Daoy (cell line): Measurements from ENCODE around the gene RNF112. TPM values are rescaled to one million over a fixed set of nuclear protein-coding genes. Genes with fewer than 3 reads are reported as not detected.

Source experiments
- DNase-seq: peaks from one replicate; pipeline ENCODE4 v3.0.0-alpha.2; 2015; ENCODE audit warnings: low read depth
- total RNA-seq: library from RNA; depleted of rRNA; stranded (reverse); fragments of >200 nt; shearing (Covaris generic); gene quantifications from 2 replicates; pipeline ENCODE4 v1.2.3, GENCODE V29; 2014

Gene RNF112
- total RNA-seq, 1 experiment from 2014 or later = 0.11 TPM

- DNase-seq = no peak
Measured at GRCh38 chr17:19387921-19388521, 23.0 kb upstream of the RNF112 start.

DNA sequence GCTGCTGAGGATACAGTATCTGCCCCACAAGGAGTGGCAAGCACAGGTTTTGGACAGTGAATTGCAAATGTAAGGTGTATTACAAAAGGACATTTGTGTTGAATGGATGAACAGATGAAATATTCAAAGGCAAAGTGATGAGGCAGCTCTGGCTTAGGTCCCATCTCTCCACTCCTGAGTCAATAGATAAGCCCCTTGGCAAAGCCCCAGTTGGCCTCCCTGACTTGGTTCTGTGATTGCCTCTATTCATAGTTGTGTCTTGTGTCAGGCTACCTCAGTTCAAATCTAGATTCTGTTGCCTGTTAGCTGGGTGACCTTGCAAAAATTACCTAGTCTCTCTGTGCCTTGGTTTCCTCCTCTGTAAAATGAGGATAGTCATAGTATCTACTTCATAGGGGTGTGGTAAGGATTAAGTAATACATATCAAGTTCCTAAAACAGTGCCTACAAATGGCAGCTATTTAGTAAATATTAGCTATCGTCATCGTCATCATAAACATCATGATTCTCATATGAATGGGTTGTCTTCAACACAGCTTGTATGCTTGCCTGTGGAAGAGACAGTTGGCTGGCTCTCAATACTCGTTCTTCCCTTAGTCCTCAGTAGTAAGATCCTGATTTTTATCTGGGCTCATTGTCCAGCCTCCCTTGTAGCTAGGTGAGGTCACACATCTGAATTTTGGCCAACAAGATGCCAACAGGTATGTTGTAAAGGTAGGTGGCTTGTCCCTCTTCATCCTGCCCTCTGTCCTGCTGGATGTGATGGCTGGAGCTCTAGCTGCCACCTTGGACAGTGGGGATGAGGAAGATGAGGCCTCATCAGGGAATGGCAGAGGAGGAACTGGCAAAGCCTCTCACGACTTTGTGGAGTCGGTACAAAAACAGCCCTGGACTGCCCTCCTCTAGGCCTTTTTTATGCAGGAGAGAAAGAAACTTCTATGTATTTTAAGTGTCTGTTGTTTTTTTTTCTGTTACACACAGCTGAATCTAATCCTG, 21.9 kb upstream of the RNF112 start:
- no peak for DNase-seq

- DNase-seq = no peak
Measured at GRCh38 chr17:19390951-19391350, 20.1 kb upstream of the RNF112 start.

DNA sequence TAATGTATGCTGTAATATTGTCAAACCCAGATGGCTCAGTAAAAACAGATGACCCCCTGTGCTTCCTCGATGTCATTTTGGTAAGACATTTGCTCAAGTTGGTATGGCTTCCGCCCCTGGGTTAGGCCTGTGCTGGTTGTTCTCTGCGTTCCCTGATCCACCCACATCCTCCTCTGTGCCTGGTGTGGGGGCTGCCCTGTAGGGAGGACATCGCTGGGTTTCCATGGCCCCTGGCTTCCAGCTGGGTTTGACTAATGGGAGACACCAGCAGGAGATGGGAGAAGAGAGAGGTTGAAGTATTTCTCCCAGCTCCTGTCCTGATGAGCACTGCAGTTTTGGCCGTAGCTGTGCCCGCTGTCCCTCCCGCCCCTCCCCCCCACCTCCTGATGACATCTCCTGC, 19.6 kb upstream of the RNF112 start:
- DNase-seq = no peak

DNA sequence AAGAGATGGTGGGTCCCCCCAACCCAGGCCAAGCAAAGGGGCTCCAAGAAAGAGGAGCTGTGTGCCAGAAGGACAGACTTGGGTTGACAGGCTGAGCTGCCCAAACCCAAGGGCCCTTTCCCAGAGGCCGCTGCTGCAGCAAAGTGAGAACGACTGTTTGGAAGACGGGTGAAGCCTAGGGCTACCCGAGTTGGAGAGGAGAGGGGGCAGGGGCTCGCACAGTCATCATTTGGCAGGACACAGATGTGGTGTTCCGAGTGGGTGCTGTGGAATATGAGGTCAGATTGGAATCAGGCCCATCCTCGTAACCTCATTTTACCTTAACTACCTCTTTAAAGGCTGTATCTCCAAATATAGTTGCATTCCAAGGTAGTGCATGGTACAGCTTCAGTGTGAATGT, 18.7 kb upstream of the RNF112 start:
- DNase-seq = no peak

- DNase-seq = no peak
Measured at GRCh38 chr17:19397556-19398041, 13.4 kb upstream of the RNF112 start.

DNA sequence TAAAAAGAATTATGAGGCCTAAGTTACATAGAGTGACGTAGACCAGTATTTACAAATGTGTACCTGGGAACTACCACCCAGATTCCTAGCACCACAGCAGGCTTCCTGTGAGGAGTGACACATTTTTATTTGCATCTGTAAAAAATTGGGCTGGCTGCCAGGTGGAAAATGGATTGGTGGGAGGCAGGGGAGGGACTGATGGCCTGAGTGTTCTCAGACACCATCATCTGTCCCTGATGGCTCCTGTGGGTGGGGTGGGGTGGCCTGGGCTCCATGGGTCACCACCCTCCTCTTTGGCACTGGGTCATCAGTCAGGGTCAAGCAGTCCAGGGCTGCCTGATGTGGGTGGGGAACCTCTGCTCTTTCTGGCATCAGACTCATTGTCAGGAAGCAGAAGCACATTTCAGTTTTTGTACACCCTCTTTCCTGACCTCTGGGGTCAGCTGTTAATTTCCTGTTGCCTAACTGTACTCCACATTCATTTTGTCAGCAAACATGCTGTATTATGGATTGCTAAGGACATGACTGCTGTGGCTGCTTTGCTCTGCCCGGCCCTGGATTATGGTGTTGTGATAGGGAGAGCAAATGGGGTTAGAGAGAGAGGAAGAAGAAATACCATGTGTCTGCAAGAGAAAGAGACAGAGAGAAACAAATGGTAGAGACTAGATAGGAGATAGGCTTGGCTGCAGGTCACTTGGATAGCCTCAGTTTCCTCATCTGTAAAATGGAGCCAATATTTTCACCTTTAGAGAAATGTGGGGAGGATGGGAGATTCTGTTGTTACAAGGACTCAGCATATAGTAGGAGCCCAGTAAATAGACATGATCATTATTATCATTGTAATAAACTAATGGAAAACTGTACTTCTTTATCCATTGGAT, 12.5 kb upstream of the RNF112 start:
- DNase-seq = peak; percentile 63

GRCh38 chr17:19399750-19400450, 11.1 kb upstream of the RNF112 start:
- DNase-seq = no peak

DNA sequence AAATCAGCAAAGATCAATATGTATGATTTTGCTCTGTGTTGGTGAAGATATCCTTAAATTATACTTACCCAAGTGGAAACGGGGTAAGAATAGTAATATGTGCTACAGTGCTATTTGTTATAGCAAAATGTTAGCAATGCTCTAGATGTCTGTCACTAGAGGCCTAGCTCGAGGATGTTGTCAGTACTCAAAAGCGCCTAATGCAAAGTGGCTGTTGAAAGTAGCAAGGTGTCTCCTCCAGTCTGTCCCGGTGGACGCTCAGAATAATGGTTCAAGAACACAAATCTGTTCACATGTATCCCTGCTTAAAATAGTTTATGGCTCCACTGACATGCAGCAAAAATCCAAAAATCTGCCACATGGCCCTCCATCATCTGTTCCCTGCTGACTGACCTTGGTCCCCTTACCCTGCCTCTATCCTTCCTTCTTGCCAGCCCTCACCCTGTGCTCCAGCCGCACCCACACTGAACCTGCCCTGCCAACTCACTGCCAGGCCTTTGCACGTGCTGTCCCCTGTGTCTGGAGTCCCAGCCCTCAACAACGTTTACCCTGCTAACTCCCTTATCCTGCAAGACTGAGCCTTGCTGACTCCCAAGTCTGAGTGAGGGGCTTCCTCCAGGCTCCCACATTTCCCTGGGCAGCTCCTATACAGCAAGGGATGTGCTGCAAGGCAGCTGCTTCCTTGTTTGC, 9.6 kb upstream of the RNF112 start:
- no peak for DNase-seq

DNA sequence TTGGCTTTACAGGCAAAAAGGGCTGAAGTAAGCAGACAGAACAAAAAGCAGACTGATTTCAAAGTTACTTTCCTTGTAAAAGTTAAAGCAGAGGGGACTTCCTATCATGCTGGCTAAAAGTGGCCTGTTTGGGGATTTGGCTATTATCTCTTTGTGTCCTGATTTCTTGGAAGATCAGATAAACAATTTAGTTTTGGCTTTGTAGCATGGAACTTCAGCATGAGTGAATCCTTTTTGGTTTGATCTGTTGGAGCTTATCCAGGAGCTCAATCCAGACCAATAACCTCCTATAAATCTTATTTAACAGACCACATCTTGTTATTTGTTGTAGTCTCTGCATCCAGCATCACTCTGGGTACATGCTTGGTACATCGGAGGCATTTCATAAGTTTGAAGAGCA, 8.9 kb upstream of the RNF112 start:
- no peak for DNase-seq

DNA sequence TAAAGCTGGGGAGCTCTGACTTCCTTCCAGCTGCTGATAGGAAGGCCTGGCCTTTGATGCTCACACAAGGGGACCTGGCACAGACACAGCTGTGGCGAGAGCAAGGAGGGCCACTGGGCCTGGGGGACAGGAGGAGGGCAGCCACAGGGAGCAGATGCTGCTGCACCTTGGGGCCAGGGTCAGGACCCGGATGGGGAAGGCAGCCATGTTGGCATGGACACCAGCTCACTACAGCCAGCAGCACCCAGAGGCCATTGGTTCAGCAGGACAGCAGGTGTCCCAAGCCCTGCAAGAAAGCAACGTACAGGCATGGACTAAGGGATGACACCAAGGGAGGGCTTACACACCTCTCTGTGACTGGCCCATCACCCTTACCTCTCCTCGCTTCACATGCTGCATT, 8.0 kb upstream of the RNF112 start:
- DNase-seq = no peak

- DNase-seq = no peak
Measured at GRCh38 chr17:19404264-19404663, 6.8 kb upstream of the RNF112 start.

DNA sequence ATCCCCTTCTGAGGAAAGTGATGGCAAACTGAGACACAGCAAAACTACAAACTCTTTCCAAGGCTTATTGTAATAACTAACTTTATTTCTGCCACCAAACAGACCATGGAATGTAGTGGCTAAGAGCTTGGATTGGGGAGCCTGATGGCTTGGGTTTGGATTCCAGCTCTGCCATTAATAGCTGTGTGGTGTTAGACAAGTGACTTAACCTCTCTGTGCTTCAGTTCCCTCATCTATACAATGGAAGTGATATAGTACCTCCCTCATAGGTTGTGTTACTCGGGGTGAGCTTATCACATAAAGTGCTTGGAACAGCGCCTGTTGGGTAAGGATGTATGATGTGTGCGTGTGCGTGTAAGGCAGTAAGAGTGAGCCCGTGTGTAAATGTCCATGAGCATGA, 5.9 kb upstream of the RNF112 start:
- DNase-seq = no peak

DNA sequence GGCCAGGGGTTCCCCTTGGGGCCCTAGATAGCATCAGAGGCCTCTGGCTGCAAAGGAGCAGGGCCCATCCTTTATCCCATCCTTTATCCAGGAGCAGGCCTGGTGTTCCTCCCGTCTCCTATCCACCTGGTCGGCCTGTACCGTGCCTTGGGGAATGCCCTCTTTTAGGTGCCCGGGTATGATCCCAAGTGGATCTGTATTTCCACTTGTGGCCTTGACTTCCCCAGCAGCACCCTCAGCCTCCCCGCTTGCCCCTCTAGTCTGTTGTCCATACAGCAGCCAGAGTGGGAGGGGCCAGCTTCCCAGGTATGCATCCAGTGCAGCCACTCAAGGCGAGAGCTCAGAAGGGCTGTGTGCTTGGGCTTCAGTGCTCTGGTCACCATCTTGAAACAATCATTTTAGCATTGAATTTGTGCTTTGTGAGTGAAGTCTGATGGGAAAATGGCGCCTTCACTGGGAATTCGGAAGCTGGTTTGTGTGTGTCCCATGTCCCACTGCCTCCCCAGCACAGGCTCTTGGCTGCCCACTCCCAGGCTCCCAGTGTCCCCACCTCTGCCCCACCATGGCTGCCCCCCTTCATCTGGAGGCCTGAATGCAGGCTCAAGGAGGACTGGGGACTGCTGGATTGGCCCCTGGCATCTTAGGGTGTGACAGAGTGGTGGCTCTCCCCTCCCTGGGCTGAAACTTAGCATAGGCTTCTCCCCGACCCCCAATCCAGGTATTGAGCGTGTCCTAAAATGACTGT, 3.3 kb upstream of the RNF112 start:
- no peak for DNase-seq

DNA sequence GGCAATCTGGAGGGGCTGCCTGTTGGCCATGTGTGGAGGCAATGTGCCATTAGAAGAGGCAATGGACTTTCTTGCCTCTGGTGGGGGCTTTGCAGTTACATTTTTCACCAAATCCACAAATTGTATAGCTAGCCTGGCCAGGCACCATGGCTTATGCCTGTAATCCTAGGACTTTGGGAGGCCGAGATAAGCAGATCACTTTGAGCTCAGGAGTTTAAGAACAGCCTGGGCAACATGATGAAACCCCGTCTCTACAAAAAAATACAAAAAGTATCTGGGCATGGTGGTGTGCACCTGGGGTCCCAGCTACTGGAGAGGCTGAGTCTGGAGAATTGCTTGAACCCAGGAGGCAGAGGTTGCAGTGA, 2.7 kb upstream of the RNF112 start:
- DNase-seq = no peak

GRCh38 chr17:19409066-19409465, 2.0 kb upstream of the RNF112 start:
- no peak for DNase-seq

DNA sequence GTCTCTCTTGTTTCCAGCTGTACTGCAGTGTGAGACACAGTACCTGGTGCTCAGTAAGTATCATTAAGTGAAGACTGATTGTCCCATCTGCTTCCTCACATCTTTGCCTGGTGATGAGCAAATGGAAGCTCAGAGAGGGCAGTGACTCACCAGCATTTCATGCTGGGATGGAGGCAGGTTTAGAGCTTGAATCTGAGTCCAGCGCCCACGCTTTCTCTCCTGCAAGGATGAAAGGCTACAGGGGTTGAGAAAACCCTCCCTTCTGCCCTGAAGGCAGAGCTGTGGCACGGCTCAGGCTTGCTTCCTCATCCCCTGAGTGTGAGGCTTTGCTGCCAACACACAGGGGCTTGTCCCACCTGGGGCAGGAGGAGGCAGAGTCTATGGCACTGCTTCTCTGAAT, 1.5 kb upstream of the RNF112 start:
- peak; percentile 89 for DNase-seq

- DNase-seq = no peak
Measured at GRCh38 chr17:19410091-19410490, 941 bp upstream of the RNF112 start.

DNA sequence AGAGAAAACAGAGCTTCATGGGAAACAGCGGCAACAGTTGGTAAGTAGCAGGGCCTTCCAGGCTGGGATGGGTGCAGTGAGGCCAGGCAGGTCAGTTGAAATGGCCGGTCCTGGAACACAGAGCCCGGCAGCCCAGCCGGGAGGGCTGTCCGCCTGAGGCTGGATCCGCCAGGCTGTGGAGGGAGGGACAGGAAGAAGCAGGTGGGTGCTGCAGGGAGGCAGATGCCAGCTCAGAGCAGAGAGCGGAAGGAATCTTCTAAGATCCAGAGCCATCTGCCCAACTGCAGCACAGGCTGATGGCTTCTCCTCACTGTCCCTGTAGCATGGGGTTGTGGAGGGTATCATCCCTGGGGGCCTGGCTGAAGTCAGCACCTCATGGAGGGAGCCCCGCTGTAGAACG, 599 bp downstream of the RNF112 start:
- DNase-seq = no peak

GRCh38 chr17:19412510-19412909, 1.5 kb downstream of the RNF112 start:
- DNase-seq = no peak
